GM18505 (cell line): Measurements from ENCODE around the gene STXBP6.
A peak's percentile ranks its signal among the peaks of the same experiment; 100 is the strongest.

Experiments used
- ATAC-seq: cut with Tn5 transposase; IDR thresholded peaks from one replicate; pipeline ENCODE4 v1.9.1; 2021; ENCODE audit not compliant: unreplicated experiment
- POLR2A ChIP-seq: IDR thresholded peaks from 4 replicates; pipeline ENCODE4 v1.6.1; 2011; ENCODE audit warnings: borderline replicate concordance; ENCODE audit not compliant: insufficient read depth, insufficient read length; ENCODE audit errors: extremely low read depth

STXBP6 gene

DNA sequence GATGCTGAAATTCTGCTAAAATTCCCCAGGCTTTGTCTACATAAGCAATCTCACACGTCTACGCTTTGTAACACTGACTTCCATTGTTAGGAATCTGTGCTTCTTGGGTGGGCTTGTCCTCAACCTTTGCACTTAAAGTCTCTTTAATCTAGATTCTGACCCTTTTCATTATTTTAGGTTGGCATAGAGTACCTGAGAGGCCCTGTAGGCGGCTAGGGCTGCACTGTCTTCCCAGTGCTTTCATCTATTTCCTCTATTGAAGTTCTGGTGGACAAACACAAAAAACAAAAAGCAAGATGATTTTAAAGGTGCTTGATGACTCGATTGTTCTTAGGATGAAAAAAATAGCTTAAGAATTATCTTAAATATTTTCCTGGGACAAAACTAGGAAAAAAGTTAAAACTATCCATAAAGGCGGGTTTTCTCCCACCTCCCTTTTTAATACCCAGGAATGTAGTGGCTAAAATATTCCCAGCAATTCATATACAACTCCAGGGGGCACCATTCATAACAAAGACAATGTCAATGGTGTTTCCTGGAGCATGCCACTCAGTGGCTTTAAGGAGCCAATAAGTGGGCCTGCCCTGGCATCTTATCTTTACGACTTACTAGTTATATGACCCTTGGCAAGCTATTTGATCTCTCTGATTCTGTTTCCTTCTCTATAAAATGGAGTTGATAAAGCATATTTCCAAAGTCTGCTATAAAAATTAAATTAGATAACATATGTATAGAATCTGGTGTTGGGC is 197.5 kb downstream of the STXBP6 start:
- ATAC-seq: no peak
- no peak for TF ChIP-seq POLR2A

DNA sequence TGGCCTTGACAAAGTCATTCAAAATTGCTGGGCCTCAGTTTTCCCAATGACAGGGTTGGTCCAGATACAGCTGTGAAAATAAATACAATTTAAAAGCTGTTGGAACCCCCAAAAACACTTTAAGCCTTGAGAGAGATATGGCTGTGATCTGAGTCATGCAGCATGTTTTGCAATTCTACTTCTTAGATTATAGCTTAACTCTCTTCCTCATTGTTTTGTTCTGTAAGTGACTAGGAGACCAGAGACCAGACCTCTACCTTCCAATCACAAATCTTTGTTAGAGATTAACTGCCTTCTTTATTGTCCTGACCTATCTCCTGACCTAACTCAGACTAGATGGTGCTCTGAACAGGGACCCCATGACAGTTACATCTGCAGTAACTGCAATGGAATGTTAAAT is 198.1 kb downstream of the STXBP6 start:
- no peak for ATAC-seq
- no peak for TF ChIP-seq POLR2A

DNA sequence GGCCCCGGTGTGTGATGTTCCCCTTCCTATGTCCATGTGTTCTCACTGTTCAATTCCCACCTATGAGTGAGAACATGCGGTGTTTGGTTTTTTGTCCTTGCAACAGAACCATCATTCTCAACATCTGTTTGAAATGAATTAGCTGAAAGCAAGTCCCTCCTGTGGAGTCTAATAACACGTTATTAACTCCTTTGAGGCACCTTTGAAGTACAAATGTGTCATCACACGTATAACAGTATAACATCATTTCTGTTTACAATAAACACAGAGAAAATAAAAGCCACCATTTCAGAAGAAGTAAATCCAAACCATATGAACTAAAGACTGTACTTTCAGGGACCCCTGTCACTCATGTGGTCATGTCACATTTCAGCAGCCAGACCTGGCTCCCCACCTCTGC is 198.5 kb downstream of the STXBP6 start:
- ATAC-seq: no peak
- no peak for TF ChIP-seq POLR2A

DNA sequence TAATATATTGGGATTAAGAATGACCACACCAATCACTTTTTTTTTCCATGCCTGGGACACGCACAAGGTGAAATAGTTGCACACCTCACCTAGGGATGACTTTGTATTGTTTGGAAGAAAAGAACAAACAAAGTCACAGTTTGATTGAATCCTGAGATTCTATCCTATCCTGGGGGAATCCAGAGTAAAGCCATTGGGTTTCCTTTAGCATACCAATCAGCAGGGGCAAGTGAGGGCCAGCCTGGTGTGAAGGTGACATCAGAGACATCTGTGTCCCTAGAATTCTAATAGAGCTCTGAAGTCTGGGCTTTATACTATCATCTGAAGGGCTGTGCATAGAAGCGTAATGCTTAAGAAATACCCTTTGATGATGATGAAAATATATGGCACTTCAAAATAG is 199.9 kb downstream of the STXBP6 start:
- TF ChIP-seq POLR2A: no peak
- ATAC-seq: no peak

DNA sequence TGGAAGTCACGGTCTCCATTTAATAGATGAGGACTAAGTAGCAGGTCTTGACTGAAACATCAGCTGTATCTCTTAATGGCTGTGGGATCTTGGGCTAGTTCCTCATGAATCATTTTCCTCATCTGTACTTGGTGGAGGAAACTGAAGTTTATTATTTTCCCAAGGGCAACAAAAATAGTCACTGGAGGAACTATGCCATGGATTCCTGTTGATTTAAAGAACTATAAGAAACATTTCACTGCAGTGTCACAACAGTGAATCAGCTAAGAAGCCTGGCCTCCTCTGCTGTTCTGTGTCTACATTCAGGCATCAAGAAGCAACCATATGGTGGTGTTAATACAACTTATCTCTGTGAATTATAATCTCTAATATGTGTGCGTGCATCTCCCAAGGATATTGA is 200.5 kb downstream of the STXBP6 start:
- ATAC-seq: no peak

DNA sequence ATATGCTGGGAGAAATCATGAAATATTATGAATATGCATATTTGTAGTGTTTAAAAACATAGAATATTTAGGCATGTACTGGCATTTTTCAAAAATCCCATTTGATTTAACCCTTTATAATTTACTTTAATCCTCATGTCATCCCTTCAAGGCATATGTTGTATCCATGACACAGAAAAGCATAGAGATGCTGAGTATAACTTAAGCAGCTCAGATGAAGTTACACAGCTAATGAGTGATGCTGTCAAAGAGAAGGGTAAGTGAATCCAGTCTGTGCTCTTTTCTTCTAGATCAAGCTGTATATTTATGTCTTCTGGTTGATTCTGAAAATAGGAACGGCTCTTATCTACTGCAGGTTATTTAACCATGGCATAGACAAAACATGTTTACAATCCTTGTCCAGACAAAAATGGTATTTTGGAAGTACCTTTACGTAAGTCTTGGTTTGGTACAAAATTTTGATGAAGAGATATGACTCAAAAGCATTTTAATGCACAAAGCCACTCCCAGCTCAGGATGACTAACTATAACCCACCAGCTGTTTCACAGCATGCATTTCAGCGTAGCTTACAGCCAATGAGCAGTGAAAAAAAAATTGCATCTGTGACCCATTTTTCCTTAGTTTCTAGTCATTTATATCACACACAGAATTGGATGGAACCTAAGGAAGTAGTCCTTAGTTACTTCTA is 201.7 kb downstream of the STXBP6 start:
- ATAC-seq: no peak

More for the DNA sequence above, 200.5 kb downstream of the STXBP6 start:
- no peak for TF ChIP-seq POLR2A

DNA sequence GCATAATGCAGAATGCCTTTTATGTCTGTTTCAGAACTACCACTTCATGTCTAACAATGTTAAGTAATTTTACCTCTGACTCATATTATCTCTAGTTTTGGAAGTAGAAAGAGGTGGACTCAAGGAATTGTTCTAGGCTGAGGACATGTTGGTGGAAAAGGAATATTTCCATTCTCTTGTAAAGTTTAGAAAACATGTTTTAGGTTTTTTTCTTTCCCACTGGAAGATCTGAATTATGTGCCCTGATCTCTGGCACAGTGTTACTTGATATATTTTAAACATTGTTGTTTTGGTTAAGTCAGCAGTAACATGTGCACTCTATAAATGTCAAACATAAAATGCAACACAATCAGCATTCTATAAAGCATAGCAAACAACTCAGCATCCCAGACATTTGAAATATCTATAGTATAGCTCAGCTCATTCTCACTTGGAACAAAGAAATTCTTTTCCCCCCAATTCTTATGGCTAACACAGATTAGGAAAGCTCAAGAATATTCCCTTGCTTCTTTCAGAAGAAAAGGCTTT is 202.3 kb downstream of the STXBP6 start:
- ATAC-seq: no peak
- no peak for TF ChIP-seq POLR2A

More for the DNA sequence above, 201.7 kb downstream of the STXBP6 start:
- TF ChIP-seq POLR2A: no peak

DNA sequence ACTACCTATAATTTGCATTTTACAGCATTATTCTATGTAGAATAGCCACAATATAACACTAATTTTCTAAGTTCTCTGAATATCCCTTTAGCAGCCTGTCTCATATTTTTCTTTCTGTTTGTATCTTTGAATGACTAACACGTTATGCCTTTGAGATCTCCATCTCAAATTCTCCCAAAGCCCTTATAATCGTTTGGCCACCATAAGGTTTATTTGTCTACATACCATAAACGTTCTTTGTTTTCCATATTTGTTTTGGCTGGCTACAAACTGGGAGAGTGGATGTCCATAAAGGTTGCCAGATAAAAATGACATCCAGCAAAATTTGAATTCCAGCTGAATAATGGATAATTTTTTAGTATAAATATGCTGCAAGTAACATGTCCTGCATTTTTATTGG is 203.7 kb downstream of the STXBP6 start:
- no peak for TF ChIP-seq POLR2A
- no peak for ATAC-seq

DNA sequence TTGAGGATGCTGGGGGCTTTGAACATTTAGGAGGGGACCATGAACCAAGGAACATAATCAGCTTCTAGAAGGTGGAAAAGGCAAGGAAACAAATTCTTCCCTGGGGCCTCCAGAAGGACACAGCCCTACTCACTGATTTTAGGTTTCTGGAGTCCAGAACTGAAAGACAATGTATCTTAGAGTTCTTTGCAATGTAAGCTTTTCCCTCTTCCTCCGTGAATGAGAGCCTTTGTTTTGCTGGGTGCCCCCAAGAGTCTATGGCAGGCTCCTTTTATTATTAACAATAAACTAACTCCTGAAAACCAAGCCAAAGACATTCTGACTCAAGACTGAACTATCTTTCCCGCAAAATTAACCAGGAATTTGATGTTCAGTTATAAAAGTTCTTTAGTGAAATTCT is 204.1 kb downstream of the STXBP6 start:
- ATAC-seq: no peak
- TF ChIP-seq POLR2A: no peak

DNA sequence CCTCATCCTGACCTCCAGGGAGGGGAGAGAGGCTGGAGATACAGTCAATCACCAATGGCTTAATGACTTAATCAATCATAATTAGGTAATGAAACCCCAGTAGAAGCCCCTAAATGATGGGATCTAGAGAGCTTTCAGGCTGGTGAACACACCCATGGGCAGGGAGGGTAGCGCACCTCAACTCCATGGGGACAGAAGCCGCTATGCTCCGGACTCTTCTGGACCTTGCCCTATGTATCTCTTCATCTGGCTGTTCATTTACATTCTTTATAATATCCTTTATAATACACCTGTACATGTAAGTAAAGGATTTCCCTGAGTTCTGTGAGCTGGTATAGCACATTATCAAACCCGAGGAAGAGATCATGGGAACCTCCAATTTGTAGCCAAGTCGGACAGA is 205.9 kb downstream of the STXBP6 start:
- no peak for ATAC-seq
- TF ChIP-seq POLR2A: no peak

DNA sequence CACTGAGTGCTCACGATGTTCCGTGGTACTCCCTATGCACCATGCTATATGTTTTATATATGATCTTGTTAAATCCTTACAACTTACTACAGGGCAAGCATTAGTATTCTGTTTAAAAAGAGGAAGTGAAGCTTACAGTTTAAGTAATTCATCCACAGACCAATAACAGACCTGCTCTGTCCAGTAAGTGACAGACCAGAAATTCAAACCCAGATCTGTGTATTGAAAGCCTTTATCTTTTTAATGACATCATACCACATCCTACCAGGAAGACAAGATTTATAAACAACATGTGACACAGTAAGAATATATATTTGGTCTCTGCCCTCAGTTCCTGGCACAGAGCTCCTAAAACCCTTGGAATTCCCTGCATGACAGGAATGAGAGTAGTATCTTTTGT is 206.5 kb downstream of the STXBP6 start:
- peak; percentile 90 for ATAC-seq
- TF ChIP-seq POLR2A: no peak

DNA sequence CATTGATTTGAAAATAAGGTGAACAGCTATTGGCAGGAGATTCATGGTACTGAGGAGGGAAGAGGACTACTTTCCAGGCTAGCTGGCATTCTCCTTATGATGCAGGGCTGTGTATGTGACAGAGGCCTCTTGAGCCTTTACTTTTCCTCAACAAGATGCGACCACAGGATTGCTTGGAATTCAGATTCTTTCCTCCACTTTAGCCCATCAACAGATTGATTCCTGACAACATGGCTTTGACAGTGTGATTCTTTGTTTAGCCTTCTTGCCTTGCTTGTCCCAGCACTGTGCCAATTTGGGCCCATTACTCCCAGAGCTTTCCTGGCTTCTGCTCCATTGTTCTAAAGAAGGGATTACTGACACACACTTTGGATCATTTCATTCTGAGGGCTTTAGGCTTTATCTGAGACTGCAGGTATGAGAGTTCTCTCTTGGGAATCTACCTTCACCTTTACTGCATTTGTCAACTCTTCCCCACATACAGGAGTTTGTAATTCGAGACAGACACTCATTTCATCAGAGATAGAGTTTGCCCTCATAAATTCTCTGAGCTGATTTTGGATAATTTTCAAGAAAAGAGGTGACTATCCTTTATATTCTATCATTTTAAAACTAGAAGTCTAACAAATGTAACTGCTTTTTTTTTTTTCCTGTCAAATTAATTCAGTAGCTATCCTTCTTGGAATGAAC is 209.6 kb downstream of the STXBP6 start:
- no peak for TF ChIP-seq POLR2A
- ATAC-seq: no peak

DNA sequence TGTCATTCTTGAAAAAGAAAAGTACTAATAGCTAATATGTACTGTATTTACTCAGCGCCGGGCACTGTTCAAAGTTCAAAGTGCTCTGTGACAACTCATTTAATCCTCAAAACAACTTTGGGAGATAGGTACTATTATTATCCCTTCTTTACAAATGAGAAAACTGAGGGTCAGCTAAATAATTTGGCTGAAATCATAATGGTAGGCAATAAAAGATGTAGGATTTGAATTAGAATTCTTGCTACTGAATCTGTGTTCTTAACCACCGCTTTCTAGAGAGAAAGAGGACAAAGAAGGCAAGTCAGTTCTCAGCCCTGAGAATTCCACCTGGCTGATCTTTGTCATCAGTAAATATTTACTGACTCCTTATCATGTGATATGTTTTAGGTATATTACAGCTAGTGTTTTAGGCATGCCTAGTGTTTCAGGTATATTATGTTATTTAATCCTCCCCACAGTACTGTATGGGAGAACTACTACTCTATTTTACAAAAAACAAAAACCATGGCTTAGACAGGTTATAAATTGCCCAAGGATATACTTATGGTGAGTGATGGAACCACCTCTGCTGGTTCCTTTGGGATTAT is 210.2 kb downstream of the STXBP6 start:
- TF ChIP-seq POLR2A: no peak
- ATAC-seq: no peak
